HG03175 (cell line): Measurements from ENCODE around the gene CHAF1A.
A peak's percentile ranks its signal among the peaks of the same experiment; 100 is the strongest.

Experiments used
- ATAC-seq: cut with Tn5 transposase; IDR thresholded peaks from one replicate; pipeline ENCODE4 v1.9.1; 2021; ENCODE audit warnings: mild to moderate bottlenecking, moderate library complexity; ENCODE audit not compliant: unreplicated experiment

Gene CHAF1A

GRCh38 chr19:4453232-4454179 is 51.1 kb downstream of the CHAF1A start:
- ATAC-seq = no peak

- no peak for ATAC-seq
These were observed 52.6 kb downstream of the CHAF1A start for GRCh38 chr19:4454747-4455718.

- ATAC-seq = no peak
These were observed 53.5 kb downstream of the CHAF1A start for GRCh38 chr19:4455719-4456475.

GRCh38 chr19:4456476-4456842 is 54.0 kb downstream of the CHAF1A start:
- ATAC-seq = no peak

GRCh38 chr19:4456843-4457653 is 54.6 kb downstream of the CHAF1A start:
- peak; percentile 6 for ATAC-seq

GRCh38 chr19:4457654-4458395 is 55.4 kb downstream of the CHAF1A start, which contains the start of gene UBXN6:
Gene UBXN6, minus strand, starts transcription at chr19:4457794. Its CDS starts 97 bp downstream, at chr19:4457697.
- ATAC-seq = peak; percentile 90

- ATAC-seq = no peak
These were observed 62.6 kb downstream of the CHAF1A start for GRCh38 chr19:4464815-4465581.

- ATAC-seq = no peak
These were observed 65.4 kb downstream of the CHAF1A start for GRCh38 chr19:4467835-4468234.

- ATAC-seq = peak; percentile 93
These were observed 69.1 kb downstream of the CHAF1A start for GRCh38 chr19:4471403-4472173.

GRCh38 chr19:4472174-4472974 is 69.9 kb downstream of the CHAF1A start, which contains the start of gene HDGFL2:
Gene HDGFL2, plus strand, starts transcription at chr19:4472297. Its CDS starts 54 bp downstream, at chr19:4472351.
- ATAC-seq = no peak

- ATAC-seq = no peak
These were observed 70.7 kb downstream of the CHAF1A start for GRCh38 chr19:4473011-4473762.

- ATAC-seq = no peak
These were observed 71.5 kb downstream of the CHAF1A start for GRCh38 chr19:4473763-4474513.

- no peak for ATAC-seq
These were observed 72.1 kb downstream of the CHAF1A start for GRCh38 chr19:4474514-4475022.

- no peak for ATAC-seq
These were observed 74.8 kb downstream of the CHAF1A start for GRCh38 chr19:4477034-4477801.
